Activated CD8-positive, alpha-beta memory T cell treated with anti-CD3 and anti-CD28 coated beads for 36 hours (primary cell): ENCODE data around the gene RBBP8NL. TPM values are rescaled to one million over a fixed set of nuclear protein-coding genes. Genes with fewer than 3 reads are reported as not detected.

Source experiments
- CTCF ChIA-PET: fragments of 350-600 bp; sonication (Branson Sonifier 250); formaldehyde crosslinking; loops from one replicate; lab custom pipeline; 2021; ENCODE audit warnings: antibody characterized with exemption; lab: Charles Lee
- POLR2A ChIA-PET: fragments of 350-600 bp; sonication (Branson Sonifier 250); formaldehyde crosslinking; loops from one replicate; lab custom pipeline; 2021; ENCODE audit warnings: antibody characterized with exemption; lab: Charles Lee
- total RNA-seq, 2 experiments: library from RNA; stranded (reverse); gene quantifications; one replicate each; pipeline ENCODE4 v1.2.3, GENCODE V29; 2021

Gene RBBP8NL
- total RNA-seq, 2 experiments from 2014 or later = not detected

DNA sequence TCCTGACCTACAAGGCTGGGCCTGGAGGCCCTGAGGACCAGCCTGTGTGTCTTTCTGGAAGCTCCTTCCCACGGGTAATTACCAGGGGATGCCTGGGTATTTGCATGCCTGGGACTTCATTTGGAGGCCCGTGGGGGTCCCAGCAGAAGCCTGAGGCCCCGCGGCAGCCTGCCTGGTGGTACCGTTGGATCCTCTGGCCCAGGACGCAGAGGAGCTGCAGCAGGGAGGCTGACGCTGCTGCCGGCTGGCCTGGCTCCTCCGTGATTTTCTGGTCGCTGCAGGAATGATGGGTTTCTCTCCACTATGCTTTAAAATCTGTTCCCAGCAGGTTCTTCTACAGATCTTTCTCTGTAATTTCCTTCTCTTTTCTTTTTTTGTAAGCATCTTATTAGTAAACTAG, 26.8 kb downstream of the RBBP8NL start:
- ChIA-PET POLR2A (no interaction called here), CTCF (no interaction called here)

DNA sequence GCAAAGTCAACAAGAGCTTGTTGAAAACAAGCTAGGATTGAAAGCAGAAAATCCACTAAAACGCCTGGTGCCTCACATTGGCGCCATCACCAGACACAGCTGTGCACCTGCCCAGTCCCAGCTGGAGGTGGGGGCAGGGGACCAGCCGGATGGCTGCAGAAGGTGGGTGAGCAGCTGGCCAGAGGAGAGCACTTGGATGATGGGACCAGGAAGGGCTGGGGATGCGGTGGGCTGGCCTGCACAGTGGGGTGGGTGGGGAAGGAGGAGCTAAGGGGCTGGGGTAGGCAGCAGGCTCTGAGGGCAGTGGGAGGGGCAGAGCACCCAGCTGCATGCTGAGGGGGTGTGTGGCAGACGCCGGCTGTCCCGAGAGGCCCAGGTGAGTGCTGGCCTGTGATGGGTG, 27.3 kb downstream of the RBBP8NL start:
- POLR2A ChIA-PET = interaction anchor here (0.7 kb wide), 1 partner anchor 83 kb away, joined by 7 read pairs; no protein-coding TSS in a partner anchor
- CTCF ChIA-PET = no interaction called here

GRCh38 chr20:62398120-62398821, 29.1 kb downstream of the RBBP8NL start:
- CTCF ChIA-PET = no interaction called here
- POLR2A ChIA-PET = no interaction called here

DNA sequence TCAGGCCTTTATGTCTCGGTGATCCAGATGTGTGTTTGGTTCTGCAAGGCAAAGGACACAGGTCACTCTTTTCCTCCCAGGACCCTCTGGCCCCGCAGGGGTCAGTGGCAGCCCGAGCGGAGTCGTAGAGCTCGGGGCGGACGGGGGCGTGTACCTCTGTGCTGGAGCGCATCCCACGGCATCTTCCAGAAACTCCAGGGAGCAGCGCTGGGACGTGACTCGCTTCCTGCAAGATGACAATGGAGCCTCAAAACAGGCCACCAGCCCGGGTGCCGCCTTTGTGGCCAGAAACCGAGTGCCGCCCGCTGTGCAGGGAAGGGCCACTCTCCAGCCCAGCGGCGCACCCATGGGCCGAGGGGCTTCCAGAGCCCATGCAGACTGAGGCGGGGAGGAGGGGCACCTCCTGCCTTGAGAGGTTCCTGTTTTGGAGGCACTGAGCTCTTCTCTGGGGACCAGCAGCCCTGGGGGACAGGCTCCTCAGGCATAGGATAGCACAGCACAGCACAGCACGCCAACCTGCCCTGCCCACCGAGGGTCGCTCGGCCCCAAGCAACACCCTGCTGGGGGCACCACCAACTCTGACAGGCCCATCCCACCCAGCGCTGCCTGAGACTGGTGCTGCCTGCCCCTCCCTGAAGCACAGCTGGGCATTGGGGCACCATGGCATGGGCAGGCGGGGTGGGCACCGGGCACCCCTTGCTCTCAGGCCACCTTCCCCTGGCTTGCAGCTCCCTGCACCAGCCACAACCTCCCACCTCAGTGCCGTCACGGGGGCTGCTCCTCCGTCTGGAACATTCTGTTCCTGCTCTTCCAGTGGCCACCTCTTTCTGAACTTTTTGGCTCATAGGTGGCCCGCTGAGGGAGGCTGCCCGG, 30.7 kb downstream of the RBBP8NL start:
- CTCF ChIA-PET = interaction anchor here (0.6 to 1.5 kb wide), 2 partner anchors 14 to 346 kb away, joined by 3 to 4 read pairs; no protein-coding TSS in a partner anchor
- POLR2A ChIA-PET = interaction anchor here (0.9 kb wide), 1 partner anchor 10 kb away, joined by 3 read pairs; the partner anchor contains the start of gene RPS21

- ChIA-PET CTCF (interaction anchor here (1.5 kb wide), 1 partner anchor 13 kb away, joined by 3 read pairs; no protein-coding TSS in a partner anchor), POLR2A (no interaction called here)
Observed at GRCh38 chr20:62395311-62396242, 31.8 kb downstream of the RBBP8NL start.

- ChIA-PET POLR2A (no interaction called here), CTCF (interaction anchor here (1.5 kb wide), 1 partner anchor 12 kb away, joined by 3 read pairs; no protein-coding TSS in a partner anchor)
Observed at GRCh38 chr20:62394248-62395245, 32.8 kb downstream of the RBBP8NL start.

DNA sequence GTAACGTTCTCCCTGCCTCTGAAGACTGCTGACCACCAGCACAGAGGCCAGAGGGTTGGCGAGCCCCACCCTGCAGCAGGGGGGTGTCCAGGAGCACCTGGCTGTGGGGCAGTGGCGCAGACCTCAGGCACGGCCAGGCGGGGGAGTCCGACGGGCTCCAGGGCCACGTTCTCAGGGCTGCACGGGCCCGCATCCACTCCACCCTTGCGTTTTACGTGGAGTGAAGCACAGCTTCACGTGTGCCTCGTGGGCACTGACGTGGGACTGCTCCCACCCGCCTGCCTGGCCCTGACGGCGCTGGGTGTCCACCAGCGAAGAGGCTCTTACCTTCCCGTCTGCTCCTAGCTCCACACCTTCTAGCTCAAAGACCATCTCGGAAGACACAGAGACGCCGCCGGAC, 33.5 kb downstream of the RBBP8NL start:
- ChIA-PET CTCF (no interaction called here), POLR2A (no interaction called here)

- CTCF ChIA-PET = no interaction called here
- POLR2A ChIA-PET = no interaction called here
Observed at GRCh38 chr20:62393335-62393665, 34.0 kb downstream of the RBBP8NL start.

DNA sequence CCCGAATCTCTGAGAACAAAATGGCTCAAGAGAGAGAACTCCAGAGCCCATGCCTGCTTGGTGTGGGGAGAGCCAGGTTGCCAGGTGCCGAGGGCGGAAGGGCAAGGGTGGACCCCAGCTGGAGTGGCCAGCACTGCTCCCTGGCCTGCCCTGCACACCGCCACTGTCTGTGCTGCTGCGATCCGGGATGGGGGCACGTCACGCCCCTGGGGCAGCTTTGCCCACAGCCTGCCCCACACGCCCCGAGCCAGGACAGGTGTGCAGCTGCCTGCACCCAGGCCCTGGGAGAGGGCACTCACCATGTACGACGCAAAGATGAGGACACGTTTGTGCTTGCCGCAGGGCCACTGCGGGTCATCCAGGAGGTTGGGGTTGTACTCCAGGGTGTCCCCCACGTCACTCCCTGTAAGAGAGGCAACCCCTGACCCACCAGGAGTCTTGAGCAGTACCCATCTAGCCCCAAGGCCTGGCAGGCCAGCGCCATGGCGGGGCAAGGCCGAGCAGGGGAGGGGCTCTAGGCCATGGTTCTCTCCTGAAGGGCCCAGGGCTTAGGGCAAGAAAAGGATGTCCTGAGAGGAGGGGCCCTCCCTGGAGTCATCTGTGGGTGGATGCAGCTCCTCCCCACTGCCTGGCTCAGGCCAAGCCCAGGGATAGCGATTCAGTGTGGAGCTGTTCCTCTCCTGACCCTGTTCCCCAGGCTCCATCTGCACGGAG, 34.6 kb downstream of the RBBP8NL start:
- ChIA-PET CTCF (no interaction called here), POLR2A (no interaction called here)

DNA sequence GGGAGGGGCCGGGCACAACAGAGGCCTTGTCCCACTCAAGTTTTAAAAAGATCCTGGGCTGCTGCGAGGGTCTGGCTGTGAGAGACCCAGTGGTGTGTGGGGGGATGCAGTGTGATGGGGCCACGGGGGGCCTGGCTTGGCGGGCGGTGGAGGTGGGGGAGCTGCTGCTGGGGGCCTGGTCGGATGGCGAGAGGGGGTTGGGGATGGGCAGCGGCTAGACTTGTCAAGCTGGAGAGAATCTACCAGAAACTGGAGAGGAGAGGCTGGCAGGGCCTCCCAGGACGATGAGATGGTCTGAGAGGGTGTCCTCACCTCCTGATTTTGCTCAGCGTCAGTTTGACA, 35.3 kb downstream of the RBBP8NL start:
- POLR2A ChIA-PET = no interaction called here
- CTCF ChIA-PET = no interaction called here

DNA sequence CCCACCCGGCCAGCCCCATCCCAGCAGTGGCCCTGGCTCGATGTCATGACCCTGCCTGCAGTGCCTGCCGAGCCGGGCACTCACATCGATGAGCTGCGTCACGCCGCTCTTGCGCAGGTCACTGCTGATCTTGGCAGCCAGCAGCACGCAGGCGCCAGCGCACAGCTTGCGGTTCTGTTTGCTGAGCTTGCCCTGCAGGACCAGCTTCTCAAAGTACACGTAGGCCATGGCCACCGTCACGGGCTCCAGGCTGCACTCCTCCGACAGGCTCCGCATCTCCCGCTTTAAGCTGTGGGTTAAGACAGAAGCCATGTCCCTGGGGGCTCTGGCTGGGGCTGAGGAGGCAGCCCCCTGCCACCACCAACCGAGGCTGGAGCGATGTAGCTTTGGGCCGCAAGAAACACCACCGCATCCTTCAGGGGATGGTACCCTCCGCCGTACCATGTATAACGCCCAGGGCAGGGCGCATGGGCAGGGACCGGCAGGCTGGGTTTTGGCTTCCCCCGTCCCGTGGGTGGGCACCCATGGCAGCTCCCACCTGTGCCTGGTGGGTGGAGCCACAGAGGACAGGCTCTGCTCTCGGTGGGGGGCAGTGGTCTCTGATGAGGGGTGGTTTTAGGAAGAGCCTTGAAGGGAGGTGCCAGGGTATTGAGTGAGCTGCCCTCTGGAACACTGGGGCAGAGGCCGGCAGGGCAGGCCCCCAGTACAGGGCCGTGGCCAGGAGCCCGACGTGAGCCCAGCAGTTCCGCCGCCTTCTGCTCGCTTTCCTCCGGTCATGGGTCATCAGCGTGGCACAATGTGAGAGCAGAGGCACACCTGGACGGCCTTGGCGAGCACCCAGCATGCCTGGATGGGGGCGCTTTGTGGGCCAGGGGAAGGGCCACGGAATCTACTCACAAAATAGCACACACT, 35.9 kb downstream of the RBBP8NL start:
- ChIA-PET CTCF (no interaction called here), POLR2A (no interaction called here)

DNA sequence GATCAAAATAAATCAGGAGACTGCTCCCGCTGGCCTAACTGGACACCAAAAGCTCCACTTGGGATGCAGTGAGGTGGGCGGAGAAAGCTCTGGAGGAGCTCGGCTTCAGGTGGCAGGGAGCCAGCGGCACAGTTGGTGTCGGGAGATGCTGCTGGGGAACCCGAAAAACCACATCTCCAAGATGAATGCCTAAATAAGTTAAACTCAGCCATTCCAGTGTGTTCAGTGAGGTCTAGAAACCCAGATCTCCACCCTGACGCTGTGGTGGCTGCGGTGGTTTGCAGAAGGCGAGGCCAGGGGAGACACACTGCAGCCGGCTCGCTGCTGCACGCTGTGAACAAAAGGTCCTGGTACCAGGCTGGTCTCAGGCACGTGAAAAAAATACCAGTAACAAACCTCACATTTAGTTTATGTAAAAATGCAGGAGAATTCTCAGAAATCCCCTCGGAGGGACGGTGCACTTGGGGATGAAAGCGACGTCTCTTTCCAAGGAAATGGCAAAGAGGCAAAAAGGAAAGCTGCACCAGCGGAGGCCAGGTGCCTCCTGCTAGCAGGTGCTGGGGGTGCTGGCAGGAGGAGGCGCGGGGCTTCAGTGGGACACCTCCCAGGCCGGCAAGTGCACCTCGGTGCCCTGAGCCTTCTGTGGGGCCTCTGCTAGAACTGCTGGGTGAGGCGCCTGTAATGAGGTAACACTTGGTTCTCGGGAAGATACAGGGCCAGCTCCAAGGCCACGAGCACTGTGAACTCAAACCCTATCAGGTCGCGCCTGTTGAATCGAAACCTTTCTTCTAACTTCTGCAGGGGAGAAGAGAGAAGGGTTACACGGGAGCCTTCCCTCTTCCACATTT, 36.8 kb downstream of the RBBP8NL start:
- ChIA-PET POLR2A (no interaction called here), CTCF (interaction anchor here (1.4 kb wide), 1 partner anchor 19 kb away, joined by 3 read pairs; no protein-coding TSS in a partner anchor)

DNA sequence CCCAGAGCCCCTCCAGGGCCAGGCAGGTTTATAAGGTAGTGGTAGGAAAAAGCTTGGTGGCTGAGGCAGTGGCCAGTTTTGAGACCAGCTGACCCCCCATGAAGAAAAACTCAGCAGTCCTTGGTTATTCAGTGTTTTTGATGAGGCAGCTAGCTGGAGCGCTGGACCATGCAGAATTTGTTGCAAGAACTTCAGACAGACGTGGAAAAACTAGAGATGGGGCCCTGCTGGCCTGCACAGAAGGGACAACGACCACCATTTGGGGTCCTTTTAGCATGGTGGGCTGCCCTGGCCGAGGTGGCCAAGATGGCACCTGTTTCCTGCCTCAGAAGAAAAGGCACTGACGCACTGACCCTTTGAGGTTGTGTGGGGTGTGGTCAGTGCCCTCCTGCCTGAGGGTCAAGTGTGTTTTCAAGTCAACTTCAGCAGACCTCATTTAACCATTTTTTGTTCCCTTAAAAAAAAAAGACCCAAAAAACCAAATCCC, 37.7 kb downstream of the RBBP8NL start:
- ChIA-PET CTCF (interaction anchor here (1.4 kb wide), 1 partner anchor 20 kb away, joined by 3 read pairs; no protein-coding TSS in a partner anchor), POLR2A (no interaction called here)

- CTCF ChIA-PET = interaction anchor here (0.9 to 1.4 kb wide), 2 partner anchors 21 to 82 kb away, joined by 3 read pairs; no protein-coding TSS in a partner anchor
Observed at GRCh38 chr20:62388839-62389600, 38.3 kb downstream of the RBBP8NL start.

More at GRCh38 chr20:62388839-62389600, 38.3 kb downstream of the RBBP8NL start:
- POLR2A ChIA-PET = no interaction called here
